PC-9 (cell line): Measurements from ENCODE around the gene CNKSR3. TPM values are rescaled to one million over a fixed set of nuclear protein-coding genes. Genes with fewer than 3 reads are reported as not detected.

Experiments used
- BruUV-seq: library from RNA; stranded (reverse); fragments of 400-500 nt; replicated peaks from 2 replicates; lab custom pipeline; 2021; lab: Mats Ljungman, UMichigan
- CTCF ChIA-PET: fragments of 300-600 bp; sonication (Branson Sonifier 250); formaldehyde crosslinking; loops from one replicate; lab custom pipeline; 2022; ENCODE audit warnings: antibody characterized with exemption; lab: Charles Lee
- POLR2A ChIA-PET: fragments of 300-600 bp; sonication (Branson Sonifier 250); formaldehyde crosslinking; loops from one replicate; lab custom pipeline; 2022; ENCODE audit warnings: antibody characterized with exemption; ENCODE audit not compliant: unreplicated experiment; lab: Charles Lee
- DNase-seq, 2 experiments: peaks; one replicate each; pipeline versions ENCODE4 v3.0.0 to v3.0.0-alpha.2; 2015 to 2022; ENCODE audit warnings: mixed read lengths in 1 of 2
- H2AFZ ChIP-seq: fragments of 200-600 bp; sonication (generic); 2 replicates; pipeline ENCODE4 v1.8.1; 2017; ENCODE audit warnings: antibody characterized with exemption
- H3F3A ChIP-seq: fragments of 200-600 bp; sonication (generic); 2 replicates; pipeline ENCODE4 v1.8.1; 2017; ENCODE audit warnings: antibody characterized with exemption, mild to moderate bottlenecking, low read depth; ENCODE audit not compliant: insufficient read depth
- H3K27ac ChIP-seq: fragments of 200-600 bp; sonication (generic); 2 replicates; pipeline ENCODE4 v1.6.1; 2016; ENCODE audit warnings: mixed run types
- H3K27me3 ChIP-seq: fragments of 200-600 bp; sonication (generic); 2 replicates; pipeline ENCODE4 v1.6.1; 2016; ENCODE audit warnings: low read depth, mixed run types; ENCODE audit not compliant: insufficient read depth
- H3K36me3 ChIP-seq: fragments of 200-600 bp; sonication (generic); 2 replicates; pipeline ENCODE4 v1.6.1; 2016; ENCODE audit warnings: low read depth, mixed run types
- H3K4me1 ChIP-seq: fragments of 200-600 bp; sonication (generic); replicated peaks from 2 replicates; pipeline ENCODE4 v1.6.1; 2016; ENCODE audit warnings: mixed run types; ENCODE audit not compliant: insufficient read depth
- H3K4me2 ChIP-seq: fragments of 200-600 bp; sonication (generic); 2 replicates; pipeline ENCODE4 v1.6.1; 2017; ENCODE audit warnings: mixed run types
- H3K4me3 ChIP-seq: fragments of 200-600 bp; sonication (generic); 2 replicates; pipeline ENCODE4 v1.6.1; 2016; ENCODE audit warnings: mixed run types
- H3K79me2 ChIP-seq: fragments of 200-600 bp; sonication (generic); 2 replicates; pipeline ENCODE4 v1.6.1; 2017; ENCODE audit warnings: low read depth, mixed run types
- H3K9me2 ChIP-seq: fragments of 200-600 bp; sonication (generic); 2 replicates; pipeline ENCODE4 v1.8.1; 2017; ENCODE audit warnings: mild to moderate bottlenecking; ENCODE audit not compliant: insufficient read depth
- H3K9me3 ChIP-seq: fragments of 200-600 bp; sonication (generic); 2 replicates; pipeline ENCODE4 v1.8.1; 2016; ENCODE audit warnings: low read depth; ENCODE audit not compliant: insufficient read depth
- H4K20me1 ChIP-seq: fragments of 200-600 bp; sonication (generic); 2 replicates; pipeline ENCODE4 v1.8.1; 2017; ENCODE audit not compliant: insufficient read depth
- EZH2 ChIP-seq: fragments of 200-600 bp; sonication (generic); IDR thresholded peaks from 2 replicates; pipeline ENCODE4 v1.8.0; 2017; ENCODE audit warnings: antibody characterized with exemption, low read depth
- intact Hi-C: fragments of 100-400 bp; cut with micrococcal nuclease; formaldehyde crosslinking; loops from one replicate; pipeline ENCODE4 v1.10.0; 2022; ENCODE audit not compliant: unreplicated experiment
- total RNA-seq: library from RNA; stranded (reverse); gene quantifications from 2 replicates; pipeline ENCODE4 v1.2.3, GENCODE V29; 2021
- TF ChIP-seq, protein P1 (sequence below): fragments of 200-600 bp; sonication (generic); conservative IDR thresholded peaks from 2 replicates; pipeline ENCODE4 v1.6.1; 2017; ENCODE audit warnings: mixed run types, antibody characterized with exemption, mild to moderate bottlenecking, moderate library complexity

The CNKSR3 gene
- total RNA-seq, 1 experiment from 2014 or later = 4.7 TPM

- BruUV-seq = no TSS peak
- no peak overlapping the region for H3K4me3 ChIP-seq
- no peaks in the 10 kb centered on the region for H3K4me1 ChIP-seq
- H3K9me2 ChIP-seq = no peaks in the 10 kb centered on the region
- no peaks in the 10 kb centered on the region for H3F3A ChIP-seq
- no peak overlapping the region for H3K27ac ChIP-seq
- TF ChIP-seq, protein P1, sequence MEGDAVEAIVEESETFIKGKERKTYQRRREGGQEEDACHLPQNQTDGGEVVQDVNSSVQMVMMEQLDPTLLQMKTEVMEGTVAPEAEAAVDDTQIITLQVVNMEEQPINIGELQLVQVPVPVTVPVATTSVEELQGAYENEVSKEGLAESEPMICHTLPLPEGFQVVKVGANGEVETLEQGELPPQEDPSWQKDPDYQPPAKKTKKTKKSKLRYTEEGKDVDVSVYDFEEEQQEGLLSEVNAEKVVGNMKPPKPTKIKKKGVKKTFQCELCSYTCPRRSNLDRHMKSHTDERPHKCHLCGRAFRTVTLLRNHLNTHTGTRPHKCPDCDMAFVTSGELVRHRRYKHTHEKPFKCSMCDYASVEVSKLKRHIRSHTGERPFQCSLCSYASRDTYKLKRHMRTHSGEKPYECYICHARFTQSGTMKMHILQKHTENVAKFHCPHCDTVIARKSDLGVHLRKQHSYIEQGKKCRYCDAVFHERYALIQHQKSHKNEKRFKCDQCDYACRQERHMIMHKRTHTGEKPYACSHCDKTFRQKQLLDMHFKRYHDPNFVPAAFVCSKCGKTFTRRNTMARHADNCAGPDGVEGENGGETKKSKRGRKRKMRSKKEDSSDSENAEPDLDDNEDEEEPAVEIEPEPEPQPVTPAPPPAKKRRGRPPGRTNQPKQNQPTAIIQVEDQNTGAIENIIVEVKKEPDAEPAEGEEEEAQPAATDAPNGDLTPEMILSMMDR = no peak
- no peak for TF ChIP-seq EZH2
- H3K79me2 ChIP-seq = no peaks in the 10 kb centered on the region
- no peak overlapping the region for H2AFZ ChIP-seq
- H4K20me1 ChIP-seq = no peaks in the 10 kb centered on the region
- no peaks in the 10 kb centered on the region for H3K27me3 ChIP-seq
- no peaks in the 10 kb centered on the region for H3K9me3 ChIP-seq
- H3K36me3 ChIP-seq = no peaks in the 10 kb centered on the region
- CTCF ChIA-PET = no interaction called here
- POLR2A ChIA-PET = no interaction called here
- no peak for DNase-seq
- no peak overlapping the region for H3K4me2 ChIP-seq
- intact Hi-C loops = no loop called here
Measured at GRCh38 chr6:154458565-154459470, 51.7 kb downstream of the CNKSR3 start.

- no peak for DNase-seq
- no peak overlapping the region for H3K4me3 ChIP-seq
- no peaks in the 10 kb centered on the region for H4K20me1 ChIP-seq
- H3F3A ChIP-seq = no peaks in the 10 kb centered on the region
- CTCF ChIA-PET = no interaction called here
- no peak overlapping the region for H2AFZ ChIP-seq
- H3K4me2 ChIP-seq = no peak overlapping the region
- no peaks in the 10 kb centered on the region for H3K9me2 ChIP-seq
- intact Hi-C loops = no loop called here
- POLR2A ChIA-PET = no interaction called here
- H3K4me1 ChIP-seq = no peaks in the 10 kb centered on the region
- no peaks in the 10 kb centered on the region for H3K79me2 ChIP-seq
- no peaks in the 10 kb centered on the region for H3K27me3 ChIP-seq
- H3K27ac ChIP-seq = no peak overlapping the region
- no peak for TF ChIP-seq EZH2
- TF ChIP-seq, protein P1 = no peak
- no TSS peak for BruUV-seq
- H3K36me3 ChIP-seq = no peaks in the 10 kb centered on the region
- no peaks in the 10 kb centered on the region for H3K9me3 ChIP-seq
Measured at GRCh38 chr6:154457881-154458284, 52.6 kb downstream of the CNKSR3 start.

GRCh38 chr6:154457046-154457713, 53.3 kb downstream of the CNKSR3 start:
- Histone ChIP-seq H3K36me3 (no peaks in the 10 kb centered on the region), H3K27ac (no peak overlapping the region), H2AFZ (no peak overlapping the region), H3K9me3 (no peaks in the 10 kb centered on the region), H3K4me3 (no peak overlapping the region), H3K27me3 (no peaks in the 10 kb centered on the region), H3F3A (no peaks in the 10 kb centered on the region), H4K20me1 (no peaks in the 10 kb centered on the region), H3K4me2 (no peak overlapping the region), H3K9me2 (no peaks in the 10 kb centered on the region), H3K79me2 (no peaks in the 10 kb centered on the region), H3K4me1 (no peaks in the 10 kb centered on the region)
- intact Hi-C loops = no loop called here
- no TSS peak for BruUV-seq
- POLR2A ChIA-PET = no interaction called here
- CTCF ChIA-PET = no interaction called here
- no peak for DNase-seq
- TF ChIP-seq, protein P1 = no peak
- TF ChIP-seq EZH2 = no peak
